T-helper 22 cell (primary cell): Measurements from ENCODE around the gene CACNA1A.
"Not testable (repeated sequence)": the region's sequence is repeated elsewhere in the genome, so short reads cannot be mapped to it uniquely, and the experiment has no call there.

Experiments used
- DNase-seq: peaks from one replicate; pipeline ENCODE4 v3.0.0-alpha.2; 2020; ENCODE audit warnings: low read depth

The CACNA1A gene

GRCh38 chr19:13277104-13277809 is 229.0 kb downstream of the CACNA1A start:
- DNase-seq: peak; percentile 14

GRCh38 chr19:13275016-13275722 is 231.1 kb downstream of the CACNA1A start:
- DNase-seq: no peak

- no peak for DNase-seq
Observed at GRCh38 chr19:13270514-13271105, 235.7 kb downstream of the CACNA1A start.

GRCh38 chr19:13269348-13269747 is 236.9 kb downstream of the CACNA1A start:
- no peak for DNase-seq

- no peak for DNase-seq
Observed at GRCh38 chr19:13267889-13268288, 238.4 kb downstream of the CACNA1A start.

- DNase-seq: no peak
Observed at GRCh38 chr19:13267131-13267530, 239.1 kb downstream of the CACNA1A start.

- no peak for DNase-seq
Observed at GRCh38 chr19:13262450-13262849, 243.8 kb downstream of the CACNA1A start.

- no peak for DNase-seq
Observed at GRCh38 chr19:13260883-13261653, 245.2 kb downstream of the CACNA1A start.

GRCh38 chr19:13256918-13257317 is 249.4 kb downstream of the CACNA1A start:
- DNase-seq: no peak

- DNase-seq: not testable (repeated sequence)
Observed at GRCh38 chr19:13256398-13256797, 249.9 kb downstream of the CACNA1A start.

- no peak for DNase-seq
Observed at GRCh38 chr19:13255719-13256059, 250.6 kb downstream of the CACNA1A start.

- no peak for DNase-seq
Observed at GRCh38 chr19:13255041-13255718, 251.1 kb downstream of the CACNA1A start.

- no peak for DNase-seq
Observed at GRCh38 chr19:13252569-13253335, 253.5 kb downstream of the CACNA1A start.

GRCh38 chr19:13244920-13245319 is 261.4 kb downstream of the CACNA1A start:
- no peak for DNase-seq

- DNase-seq: no peak
Observed at GRCh38 chr19:13241231-13242104, 264.8 kb downstream of the CACNA1A start.

- DNase-seq: no peak
Observed at GRCh38 chr19:13240312-13241022, 265.8 kb downstream of the CACNA1A start.

- no peak for DNase-seq
Observed at GRCh38 chr19:13238891-13239534, 267.3 kb downstream of the CACNA1A start.

- no peak for DNase-seq
Observed at GRCh38 chr19:13234518-13234917, 271.8 kb downstream of the CACNA1A start.

- no peak for DNase-seq
Observed at GRCh38 chr19:13231663-13232062, 274.6 kb downstream of the CACNA1A start.
